SHP77 (cell line): ENCODE measurements around the gene SAMD4B.

Source experiments
- DNase-seq, 2 experiments: peaks; one replicate each; lab custom pipeline; 2025; lab: John Stamatoyannopoulos, UW

SAMD4B gene

DNA sequence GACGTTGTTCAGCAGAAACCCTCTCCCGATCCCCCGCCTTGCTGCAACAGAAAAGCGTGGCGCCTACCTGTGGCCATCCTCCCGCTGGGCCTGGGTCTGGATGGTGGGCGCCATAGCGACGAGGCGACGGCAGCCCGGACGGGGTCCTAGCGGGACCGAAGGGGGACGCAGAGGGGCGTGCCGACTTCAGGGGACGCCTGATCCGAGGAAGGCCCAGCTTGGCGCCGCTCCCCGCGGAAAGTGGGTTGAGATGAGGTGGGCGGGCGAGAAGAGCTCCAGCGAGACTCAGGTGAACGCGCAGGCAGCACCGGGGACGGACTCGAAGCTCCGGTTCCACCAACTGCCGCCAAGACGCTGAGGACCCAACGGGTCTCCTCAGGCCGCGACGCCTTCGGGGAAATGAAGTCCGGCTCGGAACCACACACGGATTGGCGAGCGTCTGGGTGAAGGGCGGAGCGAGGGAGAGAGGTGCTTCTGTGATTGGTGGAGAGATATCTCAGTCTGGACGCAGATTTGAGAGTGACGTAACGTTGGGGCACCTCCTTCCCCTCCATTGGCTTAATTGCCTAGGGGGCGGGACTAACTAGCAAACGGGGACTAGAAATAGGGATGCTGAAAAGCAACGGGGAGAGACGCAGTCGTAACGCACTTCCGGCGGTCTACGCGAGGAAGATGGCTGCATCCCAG, 48.7 kb downstream of the SAMD4B start, which contains the start of the genes MED29 and PAF1:
Gene MED29 (plus strand): TSS at position 628 of the 687 bp plus-strand sequence. CDS start 45 bp downstream, at position 673.
Gene PAF1 (minus strand): TSS at position 356 of the 687 bp plus-strand sequence. CDS start 242 bp downstream, at position 114.
- DNase-seq = peak; percentile 100

DNA sequence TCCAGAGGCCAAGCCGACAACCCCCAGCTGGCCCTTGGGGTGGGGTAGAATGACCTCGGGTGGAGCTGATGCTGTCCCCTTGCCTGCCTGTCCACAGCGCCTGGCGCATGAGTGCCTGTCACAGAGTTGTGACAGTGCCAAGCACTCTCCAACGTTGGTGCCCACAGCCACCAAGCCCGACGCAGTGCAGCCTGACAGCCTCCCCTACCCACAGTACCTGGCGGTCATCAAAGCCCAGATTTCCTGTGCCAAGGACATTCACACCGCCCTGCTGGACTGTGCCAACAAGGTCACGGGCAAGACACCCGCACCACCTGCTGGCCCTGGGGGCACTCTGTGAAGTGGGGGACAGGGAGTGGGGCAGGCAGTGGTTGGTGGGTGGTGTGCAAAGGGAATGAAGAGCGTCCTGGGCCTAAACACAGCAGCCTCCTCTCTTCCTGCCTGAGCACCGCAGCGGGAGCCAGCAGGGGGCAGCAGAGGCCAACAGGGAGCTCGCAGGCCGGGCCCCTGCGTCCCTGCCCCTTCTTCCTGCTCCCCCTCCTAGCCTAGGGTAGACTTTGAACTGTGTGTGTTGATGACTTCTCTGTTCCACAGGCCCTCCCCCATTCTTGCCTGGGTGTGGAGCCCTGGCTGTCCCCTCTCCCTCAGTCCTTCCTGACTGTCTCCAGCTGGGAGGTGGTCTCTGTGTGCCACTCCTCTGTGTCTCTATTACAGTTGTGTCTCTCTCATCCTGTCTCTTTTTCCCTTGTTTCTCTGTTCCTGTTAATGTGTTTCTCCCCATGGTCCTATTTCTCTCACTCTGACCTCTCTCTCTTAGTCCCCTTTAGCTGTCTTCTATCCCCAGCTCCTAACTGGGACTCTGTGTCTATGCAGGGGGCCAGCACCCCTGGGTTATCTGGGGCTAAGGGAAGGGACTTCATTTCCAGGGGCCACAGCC, 55.4 kb downstream of the SAMD4B start:
- DNase-seq = peak; percentile 75 to 80

DNA sequence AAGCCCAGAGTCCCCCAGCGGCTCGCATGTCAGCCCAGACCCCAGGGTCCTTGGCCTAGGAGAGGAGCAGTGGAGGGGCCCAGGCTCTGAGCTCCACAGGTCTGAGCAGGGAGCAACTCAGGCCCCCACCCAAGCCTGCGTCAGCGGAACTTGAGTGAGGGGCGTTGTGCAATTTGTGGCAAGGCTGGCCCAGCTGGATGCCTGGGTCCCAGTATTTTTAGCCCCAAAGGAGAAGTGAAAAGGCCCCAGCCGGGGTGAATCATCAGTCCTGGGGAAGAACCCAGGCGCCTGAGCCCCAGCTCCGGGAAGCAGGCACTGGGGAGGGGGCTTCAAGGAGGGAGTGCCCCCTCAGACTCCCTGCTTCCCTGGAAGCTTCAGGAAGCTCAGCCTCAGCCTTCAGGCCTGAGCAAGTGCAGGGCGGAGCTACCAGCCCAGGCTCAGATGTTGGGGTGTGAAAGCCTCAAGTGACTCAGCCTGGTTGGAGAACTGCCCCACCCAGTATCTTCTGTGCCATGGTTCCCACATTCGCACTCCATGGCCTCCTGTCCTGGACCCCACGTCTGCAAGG, 56.2 kb downstream of the SAMD4B start:
- no peak for DNase-seq

DNA sequence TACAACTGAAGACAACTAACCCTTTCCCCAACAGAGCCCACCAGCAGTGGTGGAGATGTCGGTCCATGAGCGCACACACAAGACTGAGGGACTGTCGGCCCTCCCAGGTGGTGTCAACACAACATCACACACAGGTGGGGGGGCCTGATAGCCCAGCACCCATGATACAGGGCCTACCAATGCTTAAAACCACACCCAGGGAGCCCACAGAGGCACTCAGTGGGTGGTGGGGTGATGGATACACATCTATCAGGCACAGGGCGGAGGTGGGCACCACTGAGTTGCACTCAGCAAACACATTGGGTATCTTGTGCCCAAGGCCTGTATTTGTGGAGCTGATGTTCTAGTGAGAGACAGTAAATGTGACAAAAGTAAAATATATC, 57.4 kb downstream of the SAMD4B start:
- DNase-seq = no peak

DNA sequence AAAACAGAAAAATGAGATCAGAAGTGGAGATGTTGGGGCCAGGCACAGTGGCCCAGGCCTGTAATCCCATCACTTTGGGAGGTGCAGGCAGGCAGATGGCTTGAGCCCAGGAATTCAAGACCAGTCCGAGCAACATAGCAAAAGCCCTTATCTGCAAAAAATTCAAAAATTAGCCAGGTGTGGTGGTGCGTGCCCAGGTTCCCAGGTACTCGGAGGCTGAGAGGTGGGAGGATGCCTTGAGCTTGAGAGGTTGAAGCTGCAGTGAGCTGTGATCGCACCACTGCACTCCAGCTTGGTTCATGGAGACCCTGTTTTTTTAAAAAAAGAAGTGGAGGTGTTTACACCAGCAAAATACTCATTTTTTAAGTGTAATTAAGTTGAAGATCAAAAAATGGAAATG, 57.8 kb downstream of the SAMD4B start:
- DNase-seq = no peak

DNA sequence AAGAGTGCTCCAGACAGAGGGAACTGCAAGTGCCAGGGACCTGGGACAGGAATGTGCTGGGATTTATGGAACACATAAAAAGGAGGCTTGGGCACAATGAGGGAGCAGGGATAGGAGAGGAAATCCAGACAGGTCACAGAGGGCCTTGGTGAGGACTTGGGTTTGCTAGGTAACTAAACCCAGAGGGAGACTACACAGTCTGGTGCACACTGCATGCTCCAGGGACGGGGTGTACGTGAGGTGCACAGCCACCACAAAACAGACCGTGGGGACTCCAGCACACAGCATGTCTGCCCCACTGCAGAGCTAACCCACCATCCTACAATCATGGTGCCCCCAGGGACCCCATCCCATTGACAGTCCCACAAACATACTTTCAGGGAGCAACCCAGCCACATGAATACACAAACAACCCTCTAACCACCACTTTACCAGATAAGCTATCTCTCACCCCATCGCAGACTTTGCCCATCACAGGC, 58.9 kb downstream of the SAMD4B start:
- no peak for DNase-seq

DNA sequence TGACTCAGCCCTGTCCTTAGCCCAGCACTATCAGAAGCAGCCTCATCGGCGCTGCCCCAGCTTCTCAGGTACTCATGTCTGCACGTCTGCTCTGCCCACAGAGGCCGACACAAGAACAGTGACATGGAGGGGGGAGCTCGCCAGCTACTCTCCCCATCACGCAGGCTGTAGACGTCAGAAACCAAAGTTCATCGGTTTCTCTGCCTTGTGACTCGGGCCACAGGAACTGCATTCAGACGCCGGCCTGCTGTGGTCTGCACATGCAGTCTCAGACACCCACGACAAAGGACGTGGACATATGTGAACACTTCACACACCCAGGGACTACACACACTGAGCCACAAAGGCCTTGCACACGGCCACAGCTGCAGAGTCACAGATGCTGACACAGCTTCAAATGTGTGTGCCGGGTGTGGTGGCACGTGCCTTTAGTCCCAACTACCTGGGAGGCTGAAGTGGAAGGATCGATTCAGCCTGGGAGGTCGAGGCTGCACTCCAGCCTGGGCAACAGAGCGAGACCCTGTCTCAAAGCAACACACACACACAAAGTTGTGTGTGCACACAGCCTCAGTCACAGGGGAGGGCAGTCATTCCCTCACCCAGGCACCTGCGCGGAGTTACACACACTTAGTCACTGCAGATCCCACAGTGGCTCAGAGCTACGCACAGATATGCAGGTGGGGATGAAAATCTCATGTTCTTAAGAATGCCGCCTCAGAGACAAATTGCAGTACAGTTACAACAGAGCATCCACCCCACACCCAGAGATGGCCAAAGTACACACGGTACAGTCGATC, 59.5 kb downstream of the SAMD4B start:
- no peak for DNase-seq

DNA sequence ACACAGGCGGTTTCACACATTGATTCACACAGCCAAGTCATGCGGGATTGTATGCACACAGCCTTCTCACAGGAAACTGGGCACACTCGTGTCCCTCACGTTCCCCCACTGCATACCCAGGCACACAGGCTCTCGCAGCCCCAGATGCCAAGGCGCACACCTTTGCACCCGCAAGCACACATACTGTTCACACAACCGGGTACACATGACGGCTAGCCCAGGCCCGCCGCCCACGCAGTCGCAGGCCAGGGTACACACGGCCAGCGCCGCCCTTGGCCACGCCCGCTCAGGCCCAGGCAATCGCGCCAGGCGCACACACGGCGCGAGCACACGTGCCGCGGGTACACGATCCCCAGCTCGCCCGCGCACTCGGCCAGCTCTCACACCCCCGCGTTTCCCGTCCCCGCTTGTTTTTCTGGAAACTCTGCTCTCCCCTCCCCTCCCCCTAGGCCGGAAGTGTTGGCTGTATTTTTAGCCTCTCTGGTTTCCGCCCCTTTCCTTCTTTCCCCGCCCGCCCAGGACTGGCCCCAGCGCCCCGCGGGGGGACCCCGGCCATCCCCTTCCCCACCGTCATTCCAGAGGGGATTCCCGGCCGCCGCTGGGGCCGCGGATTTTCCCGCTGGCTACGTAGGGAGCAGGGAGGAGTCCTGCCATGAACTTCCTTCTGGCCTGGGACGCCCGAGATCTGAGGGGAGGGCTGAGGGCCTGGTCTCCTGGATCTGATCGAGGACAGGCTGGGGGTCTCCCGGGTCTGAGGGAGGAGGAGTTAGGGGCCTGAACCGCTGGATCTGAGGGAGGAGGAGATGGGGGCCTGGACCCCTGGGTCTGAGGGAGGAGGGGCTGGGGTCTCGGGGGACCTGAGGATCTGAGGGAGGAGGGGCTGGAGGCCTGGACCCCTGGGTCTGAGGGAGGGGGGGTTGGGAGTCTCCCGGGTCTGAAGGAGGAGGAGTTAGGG, 60.4 kb downstream of the SAMD4B start:
- peak; percentile 81 to 87 for DNase-seq

DNA sequence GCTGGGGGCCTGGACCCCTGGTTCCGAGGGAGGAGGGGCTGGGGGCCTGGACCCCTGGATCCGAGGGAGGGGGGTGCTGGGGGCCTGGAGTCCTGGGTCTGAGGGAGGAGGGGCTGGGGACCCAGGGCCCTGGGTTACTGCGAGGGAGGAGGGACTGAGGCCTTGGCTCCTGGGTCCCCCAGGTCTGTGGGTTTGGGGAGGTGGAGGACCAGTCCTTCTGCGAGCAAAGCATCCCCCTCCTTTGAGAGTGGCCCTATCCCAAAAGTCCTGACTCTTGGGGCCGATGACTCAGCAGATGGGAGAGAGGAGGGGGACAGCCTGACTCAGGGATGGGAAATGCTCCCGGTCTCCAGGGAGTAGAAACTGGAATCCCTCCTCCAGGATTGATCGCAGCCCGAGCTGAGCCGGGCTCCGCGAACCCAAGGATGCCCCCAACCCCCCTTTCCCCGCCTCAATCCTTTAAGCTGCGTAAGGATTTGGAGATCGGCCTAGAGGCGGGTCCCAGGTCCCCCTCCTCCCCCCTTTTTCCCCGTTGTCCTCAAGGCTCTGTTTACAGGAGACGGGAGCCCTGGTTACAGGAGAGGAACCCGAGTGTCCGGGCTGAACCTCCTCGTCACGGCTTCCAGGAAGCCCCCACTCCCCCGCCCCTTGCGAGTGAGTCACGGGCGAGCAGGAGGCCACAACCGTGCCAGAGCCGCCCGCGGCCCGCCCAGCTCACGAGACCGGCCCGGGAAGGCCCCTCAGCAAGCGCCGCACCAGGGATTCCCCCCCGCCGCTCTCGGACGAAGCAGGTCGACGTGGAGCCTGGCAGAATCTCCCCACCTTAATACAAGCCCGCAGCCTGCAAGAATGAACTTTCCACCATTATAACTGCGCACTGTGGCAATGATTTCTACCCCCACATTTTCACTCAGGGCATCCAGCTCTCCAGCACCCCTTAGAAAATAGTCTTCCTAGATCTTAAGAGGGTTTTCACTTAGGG, 61.4 kb downstream of the SAMD4B start:
- peak; percentile 42 to 74 for DNase-seq

DNA sequence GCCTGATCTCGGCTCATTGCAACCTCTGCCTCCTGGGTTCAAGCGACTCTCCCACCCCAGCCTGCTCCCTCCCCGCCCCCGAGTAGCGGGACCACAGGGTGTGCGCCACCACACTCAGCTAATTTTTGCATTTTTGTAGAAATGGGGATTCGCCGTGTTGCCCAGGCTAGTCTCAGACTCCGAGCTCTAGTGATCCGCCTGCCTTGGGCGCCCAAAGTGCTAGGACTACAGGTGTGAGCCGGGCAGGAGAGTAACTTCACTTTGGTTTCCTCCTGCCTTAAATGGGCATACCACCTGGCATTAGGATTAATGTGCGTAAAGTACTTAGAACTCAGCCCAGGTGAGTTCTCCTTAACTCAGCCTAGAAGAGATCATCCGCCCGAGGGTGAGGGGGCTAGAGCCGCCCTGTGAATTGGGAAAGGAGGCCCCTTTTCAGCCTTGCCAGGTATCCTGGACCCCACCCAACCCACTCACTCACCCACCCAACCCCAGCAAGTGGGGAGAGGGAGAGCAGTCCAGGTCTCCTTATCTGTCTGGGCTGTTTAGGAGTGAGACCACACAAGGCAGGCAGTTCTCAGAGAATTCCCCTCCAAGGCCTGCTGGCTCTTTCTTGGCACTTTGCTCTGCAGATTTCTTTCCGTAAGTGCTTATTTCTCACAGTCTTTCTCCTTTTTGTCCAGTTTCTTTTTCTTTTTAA, 63.2 kb downstream of the SAMD4B start:
- DNase-seq = no peak

DNA sequence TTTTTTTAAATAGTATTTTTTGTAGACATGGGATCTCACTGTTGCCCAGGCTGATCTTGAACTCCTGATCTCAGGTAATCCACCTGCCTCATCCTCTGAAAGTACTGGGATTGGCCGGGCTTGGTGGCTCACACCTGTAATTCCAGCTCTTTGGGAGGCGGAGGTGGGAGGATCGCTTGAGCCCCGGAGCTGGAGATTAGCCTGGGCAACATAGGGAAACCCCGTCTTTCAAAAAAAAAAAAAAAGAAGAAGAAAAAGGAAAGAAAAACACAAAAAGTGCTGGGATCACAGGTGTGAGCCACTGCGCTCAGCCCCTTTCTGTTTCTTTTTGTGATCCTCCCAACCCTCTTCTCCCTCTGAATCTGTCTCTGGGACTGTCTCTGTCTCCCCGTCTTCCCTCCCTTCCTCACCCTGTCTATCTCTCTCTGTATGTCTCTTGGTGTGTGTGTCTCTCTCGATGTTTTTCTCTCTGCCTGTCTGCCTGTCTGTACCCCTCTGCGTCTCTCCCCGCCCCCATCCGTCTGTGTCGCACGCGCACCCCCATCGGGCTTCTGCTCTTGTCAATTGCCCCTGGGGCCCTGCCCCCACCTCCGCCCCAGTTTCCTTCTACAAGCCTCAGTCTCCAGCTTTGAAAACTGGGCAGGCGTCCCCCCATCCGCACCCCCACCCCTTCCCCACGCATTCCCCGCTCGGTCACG, 63.9 kb downstream of the SAMD4B start:
- DNase-seq = no peak

DNA sequence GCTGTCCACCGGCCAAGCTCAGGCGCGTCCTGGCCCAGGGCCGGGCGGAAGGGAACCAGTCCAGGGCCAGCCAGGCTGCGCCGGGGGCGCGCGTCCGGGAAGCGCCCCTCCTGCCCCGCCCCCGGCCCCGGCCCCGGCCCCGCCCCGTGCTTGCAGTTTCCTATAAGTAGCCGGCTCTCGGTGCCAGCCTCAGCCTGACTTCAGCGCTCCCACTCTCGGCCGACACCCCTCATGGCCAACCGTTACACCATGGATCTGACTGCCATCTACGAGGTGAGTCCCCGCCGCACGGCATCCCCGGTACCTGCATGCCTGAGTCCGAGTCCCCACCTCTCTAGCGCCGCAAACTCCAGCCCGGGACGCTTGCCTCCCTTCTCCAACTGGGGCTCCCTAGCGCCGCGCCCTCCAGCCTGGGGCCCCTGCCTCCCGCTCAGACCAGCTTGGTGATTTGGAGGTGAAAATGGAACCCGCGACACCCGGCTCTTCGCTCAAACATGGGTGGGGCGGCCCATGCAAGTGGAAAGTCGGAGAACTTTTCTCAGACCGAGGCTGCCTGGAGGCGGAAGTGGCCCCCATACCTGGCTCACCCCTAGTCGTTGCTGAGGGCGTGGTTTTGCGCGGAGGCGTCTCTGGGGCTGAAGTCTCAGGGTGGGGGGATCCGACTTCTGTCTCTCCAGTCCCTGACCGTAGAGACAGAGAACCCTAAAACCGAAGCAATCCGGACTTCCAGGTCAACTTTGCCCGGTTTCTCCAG, 64.6 kb downstream of the SAMD4B start, which contains the start of gene ZFP36:
Gene ZFP36 (plus strand): TSS at position 192 of the 754 bp plus-strand sequence. CDS start 58 bp downstream, at position 250.
- peak; percentile 49 to 71 for DNase-seq

DNA sequence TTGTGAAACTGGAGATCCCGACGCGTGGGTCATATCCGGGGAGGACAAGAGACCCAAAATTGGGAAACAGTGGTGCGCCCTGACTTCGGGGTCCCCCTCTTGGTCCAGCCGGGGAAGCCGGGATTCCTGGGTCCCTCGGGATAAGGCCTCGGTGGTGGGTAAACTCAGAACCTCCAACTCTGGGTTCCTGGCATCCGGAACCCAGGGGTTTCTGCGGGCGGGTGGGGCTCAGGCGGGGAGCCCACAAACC, 65.1 kb downstream of the SAMD4B start:
- DNase-seq = no peak

DNA sequence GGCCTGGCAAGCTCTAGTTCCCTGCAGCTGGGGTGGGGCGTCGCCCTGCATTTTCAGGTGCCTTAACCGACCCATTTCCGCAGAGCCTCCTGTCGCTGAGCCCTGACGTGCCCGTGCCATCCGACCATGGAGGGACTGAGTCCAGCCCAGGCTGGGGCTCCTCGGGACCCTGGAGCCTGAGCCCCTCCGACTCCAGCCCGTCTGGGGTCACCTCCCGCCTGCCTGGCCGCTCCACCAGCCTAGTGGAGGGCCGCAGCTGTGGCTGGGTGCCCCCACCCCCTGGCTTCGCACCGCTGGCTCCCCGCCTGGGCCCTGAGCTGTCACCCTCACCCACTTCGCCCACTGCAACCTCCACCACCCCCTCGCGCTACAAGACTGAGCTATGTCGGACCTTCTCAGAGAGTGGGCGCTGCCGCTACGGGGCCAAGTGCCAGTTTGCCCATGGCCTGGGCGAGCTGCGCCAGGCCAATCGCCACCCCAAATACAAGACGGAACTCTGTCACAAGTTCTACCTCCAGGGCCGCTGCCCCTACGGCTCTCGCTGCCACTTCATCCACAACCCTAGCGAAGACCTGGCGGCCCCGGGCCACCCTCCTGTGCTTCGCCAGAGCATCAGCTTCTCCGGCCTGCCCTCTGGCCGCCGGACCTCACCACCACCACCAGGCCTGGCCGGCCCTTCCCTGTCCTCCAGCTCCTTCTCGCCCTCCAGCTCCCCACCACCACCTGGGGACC, 65.6 kb downstream of the SAMD4B start:
- no peak for DNase-seq

DNA sequence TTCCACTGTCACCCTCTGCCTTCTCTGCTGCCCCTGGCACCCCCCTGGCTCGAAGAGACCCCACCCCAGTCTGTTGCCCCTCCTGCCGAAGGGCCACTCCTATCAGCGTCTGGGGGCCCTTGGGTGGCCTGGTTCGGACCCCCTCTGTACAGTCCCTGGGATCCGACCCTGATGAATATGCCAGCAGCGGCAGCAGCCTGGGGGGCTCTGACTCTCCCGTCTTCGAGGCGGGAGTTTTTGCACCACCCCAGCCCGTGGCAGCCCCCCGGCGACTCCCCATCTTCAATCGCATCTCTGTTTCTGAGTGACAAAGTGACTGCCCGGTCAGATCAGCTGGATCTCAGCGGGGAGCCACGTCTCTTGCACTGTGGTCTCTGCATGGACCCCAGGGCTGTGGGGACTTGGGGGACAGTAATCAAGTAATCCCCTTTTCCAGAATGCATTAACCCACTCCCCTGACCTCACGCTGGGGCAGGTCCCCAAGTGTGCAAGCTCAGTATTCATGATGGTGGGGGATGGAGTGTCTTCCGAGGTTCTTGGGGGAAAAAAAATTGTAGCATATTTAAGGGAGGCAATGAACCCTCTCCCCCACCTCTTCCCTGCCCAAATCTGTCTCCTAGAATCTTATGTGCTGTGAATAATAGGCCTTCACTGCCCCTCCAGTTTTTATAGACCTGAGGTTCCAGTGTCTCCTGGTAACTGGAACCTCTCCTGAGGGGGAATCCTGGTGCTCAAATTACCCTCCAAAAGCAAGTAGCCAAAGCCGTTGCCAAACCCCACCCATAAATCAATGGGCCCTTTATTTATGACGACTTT, 66.4 kb downstream of the SAMD4B start:
- DNase-seq = no peak
